NOMO-1 treated with dmso at 0.1 percent for 144 hours (cell line): Measurements from ENCODE around the gene LRRC23.

ENCODE experiments used
- DNase-seq: peaks from one replicate; lab custom pipeline; 2025; ENCODE audit not compliant: unreplicated experiment; lab: John Stamatoyannopoulos, UW

Gene LRRC23

DNA sequence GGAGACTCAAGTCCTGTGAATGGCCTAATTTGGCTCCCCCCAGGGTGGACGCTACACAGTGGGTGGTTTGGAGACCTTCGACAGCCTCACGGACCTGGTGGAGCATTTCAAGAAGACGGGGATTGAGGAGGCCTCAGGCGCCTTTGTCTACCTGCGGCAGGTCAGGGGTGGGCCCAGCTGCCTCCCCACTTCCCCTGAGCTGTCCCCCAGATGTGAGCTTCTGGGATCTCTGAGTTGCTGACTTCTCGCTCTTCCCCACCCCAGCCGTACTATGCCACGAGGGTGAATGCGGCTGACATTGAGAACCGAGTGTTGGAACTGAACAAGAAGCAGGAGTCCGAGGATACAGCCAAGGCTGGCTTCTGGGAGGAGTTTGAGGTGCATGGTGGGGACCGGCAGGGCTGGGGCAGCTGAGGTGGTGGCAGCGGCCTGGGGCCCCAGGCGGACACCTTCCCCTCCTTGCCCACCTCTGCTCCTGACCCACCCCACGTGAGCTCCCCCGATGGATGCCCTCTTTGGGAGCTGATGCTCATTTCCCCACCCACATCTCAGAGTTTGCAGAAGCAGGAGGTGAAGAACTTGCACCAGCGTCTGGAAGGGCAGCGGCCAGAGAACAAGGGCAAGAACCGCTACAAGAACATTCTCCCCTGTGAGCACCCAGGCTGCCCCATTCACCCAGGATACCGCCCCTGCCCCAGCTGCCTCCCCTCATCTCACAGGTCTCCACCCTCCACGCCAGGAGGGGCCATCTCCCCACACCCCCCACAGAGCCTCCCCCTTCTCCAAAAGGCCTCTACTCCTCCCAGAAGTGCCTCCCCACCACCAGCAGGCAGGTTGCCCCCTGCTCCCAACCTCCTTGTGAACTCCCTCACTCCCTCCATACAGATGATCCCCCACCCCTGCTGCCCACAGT is 50.7 kb downstream of the LRRC23 start:
- no peak for DNase-seq

DNA sequence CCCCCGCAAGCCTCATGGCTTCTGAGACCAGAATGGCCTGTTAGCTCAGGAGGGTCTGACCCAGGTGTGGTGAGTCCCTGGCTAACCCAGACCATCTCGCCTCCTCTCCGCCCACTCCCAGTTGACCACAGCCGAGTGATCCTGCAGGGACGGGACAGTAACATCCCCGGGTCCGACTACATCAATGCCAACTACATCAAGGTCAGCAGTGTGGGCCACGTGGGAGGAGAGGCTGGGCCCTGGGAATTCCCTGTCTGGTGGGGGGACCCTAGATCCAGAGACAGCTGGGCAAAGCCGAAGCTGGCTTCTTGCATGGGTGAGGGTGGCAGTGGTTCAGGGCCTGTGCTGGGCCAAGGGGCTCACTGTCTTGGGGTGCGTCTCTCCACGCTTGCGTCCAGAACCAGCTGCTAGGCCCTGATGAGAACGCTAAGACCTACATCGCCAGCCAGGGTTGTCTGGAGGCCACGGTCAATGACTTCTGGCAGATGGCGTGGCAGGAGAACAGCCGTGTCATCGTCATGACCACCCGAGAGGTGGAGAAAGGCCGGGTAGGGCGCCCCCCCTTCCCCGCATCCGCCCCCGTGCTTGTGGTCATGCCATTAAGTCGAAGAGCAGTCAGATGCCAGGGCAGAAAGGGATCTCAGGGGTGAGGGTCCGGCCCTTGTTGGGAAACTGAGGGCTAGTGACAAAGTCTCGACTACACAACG is 51.6 kb downstream of the LRRC23 start:
- DNase-seq: no peak

DNA sequence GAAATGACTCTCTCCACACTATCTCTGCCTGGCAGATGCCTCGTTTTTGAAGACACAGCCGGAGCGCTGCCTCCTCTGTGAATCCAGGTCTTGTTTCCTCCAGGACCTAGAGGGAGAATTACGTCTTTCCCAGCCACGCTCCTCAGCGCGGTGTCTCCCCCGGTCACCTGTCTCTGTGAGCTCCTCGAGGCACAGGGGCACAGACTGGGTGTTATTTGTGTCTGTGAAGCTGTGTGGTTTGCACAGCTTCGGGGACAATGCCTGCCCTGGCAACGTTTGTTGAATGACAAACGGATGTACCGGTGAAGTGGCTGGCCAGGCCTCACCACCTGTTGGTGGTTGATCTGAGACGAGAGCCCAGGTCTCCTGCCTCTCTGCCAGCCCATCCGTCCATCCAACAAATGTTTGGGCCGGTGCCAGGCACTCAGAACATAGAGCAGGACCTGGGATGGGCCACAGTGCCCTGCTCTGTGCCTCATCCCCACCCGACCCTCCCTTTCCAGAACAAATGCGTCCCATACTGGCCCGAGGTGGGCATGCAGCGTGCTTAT is 52.6 kb downstream of the LRRC23 start:
- DNase-seq: no peak

DNA sequence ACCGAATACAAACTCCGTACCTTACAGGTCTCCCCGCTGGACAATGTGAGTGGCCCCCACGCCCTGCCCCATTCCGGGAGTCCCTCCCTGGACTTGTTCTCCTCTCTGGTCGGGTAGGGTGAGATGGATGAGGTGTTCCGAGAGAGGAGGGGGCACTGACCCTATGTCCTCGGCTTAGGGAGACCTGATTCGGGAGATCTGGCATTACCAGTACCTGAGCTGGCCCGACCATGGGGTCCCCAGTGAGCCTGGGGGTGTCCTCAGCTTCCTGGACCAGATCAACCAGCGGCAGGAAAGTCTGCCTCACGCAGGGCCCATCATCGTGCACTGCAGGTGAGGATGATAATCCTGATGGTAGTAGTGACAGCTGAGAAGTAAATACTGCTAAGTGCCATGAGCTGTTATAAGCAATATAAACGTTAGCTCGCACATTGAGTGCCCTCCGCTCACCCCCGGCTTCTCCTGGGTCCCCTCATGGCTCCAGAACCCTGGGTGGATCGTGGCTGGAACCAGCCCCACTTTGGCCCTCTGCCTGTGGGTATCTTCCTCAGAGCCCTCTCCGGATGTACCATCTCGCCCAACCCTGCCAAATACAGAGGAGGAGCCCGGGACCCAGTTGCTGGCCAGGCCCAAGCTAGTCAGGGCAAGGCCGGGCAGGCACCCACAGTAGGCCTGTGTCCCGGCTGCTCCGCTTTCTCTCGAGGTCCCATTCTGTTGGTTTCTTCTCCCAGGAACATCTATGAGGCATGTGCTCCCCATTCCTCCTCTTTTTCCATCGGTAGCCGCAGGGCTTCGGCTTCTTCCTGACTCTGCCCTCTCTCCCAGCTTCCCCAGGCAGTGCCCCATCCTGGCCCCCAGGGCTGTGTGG is 53.4 kb downstream of the LRRC23 start:
- DNase-seq: no peak

DNA sequence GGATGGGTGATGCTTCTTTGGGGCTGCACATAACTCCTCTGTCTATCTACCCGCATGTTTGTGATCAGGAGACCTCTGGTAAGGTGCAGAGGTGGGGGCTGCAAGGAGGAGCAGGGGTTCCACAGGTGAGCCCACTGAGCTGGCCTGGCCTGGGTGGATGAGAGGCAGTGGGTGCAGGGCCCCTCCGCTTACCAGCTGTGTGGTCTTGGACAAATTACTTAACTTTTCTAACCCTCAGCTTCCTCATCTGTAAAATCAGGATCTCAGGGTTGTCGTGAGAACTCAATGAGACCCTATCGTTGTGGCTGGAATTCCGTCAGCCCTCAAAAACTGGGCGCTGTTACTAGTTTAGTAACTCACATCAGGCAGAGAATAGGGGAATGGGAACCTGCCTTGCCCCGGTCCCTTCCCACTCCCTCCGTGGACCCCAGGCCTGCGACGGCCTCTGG is 54.0 kb downstream of the LRRC23 start:
- DNase-seq: no peak

DNA sequence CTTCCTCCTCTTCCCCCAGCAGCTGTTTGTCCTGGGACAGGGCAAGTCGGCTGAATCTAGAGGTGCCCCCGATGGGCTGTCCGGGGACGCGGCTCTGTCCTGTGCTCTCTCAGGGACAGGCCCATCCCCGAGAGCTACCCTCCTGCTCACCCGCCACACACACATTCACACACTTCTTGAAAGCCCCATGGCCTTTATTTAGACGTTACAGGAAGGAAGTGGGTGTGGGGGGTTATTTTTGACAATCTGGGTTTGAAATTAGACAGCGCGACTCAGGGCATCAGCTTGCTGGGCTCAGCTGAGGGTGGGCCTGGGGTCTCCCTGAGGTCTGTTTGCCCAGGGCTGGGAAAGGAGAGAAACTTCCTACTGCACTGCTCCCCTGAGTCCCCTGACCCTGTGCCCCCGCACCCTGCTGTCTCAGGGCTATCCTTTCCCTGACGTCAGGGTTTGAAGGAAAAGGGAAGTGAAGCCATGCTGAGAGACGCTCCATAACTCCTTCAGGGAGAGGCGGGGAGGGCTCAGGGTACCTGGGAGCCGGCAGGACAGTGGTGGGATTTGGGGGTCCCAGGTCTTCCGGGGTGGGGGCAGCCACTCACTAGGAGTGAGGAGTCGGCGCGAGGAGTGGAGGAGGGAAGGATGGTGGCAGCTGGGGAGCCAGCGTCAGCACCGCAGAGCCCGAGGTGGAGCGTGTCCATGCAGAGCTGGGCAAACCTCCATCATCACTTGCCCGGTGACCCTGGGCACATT is 54.6 kb downstream of the LRRC23 start:
- DNase-seq: peak; percentile 86

DNA sequence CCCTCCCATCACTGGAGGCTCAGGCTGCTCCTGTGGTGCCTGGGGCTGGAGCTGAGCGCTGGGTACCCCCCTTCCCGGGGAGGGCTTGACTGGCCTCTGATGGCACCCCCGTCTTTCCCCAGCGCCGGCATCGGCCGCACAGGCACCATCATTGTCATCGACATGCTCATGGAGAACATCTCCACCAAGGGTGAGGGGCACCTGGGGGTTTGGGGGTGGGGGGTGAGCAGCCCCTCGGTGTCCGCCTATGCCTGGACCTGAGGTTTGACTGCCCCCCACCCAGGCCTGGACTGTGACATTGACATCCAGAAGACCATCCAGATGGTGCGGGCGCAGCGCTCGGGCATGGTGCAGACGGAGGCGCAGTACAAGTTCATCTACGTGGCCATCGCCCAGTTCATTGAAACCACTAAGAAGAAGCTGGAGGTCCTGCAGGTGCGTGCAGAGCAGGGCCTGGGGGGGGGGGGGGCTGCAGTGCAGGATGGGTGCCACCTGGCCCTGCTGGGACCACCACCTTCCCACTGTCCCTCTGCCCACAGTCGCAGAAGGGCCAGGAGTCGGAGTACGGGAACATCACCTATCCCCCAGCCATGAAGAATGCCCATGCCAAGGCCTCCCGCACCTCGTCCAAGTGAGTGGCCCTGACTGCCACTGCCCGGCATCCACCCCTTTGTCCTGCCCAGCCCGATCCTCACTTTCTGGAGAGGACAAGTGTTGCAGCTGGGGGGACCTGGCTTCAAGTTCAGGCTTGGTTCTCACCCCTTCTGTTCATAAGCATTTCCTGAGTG is 55.4 kb downstream of the LRRC23 start:
- no peak for DNase-seq

DNA sequence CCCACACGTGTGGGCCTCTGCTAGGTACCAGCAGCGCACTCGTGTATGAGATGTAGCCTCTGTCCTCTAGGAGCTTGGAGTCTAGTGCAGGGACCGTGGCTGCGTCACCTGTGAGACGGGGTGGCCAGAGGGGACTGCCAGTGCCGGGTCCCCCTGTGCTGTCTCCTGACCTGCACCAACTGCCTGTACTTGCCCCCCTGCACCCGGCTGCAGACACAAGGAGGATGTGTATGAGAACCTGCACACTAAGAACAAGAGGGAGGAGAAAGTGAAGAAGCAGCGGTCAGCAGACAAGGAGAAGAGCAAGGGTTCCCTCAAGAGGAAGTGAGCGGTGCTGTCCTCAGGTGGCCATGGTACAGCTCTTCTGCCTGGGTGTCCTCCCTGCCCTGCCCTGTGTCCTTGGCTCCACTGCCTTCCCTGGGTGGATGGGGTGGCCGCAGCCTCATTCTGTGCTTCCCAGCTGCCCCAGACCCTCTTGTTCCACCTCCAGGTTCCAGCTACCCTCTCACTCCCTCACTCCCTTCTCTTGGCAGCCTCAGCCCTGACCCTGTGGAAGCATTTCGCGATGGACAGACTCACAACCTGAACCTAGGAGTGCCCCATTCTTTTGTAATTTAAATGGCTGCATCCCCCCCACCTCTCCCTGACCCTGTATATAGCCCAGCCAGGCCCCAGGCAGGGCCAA is 56.1 kb downstream of the LRRC23 start:
- peak; percentile 52 for DNase-seq

DNA sequence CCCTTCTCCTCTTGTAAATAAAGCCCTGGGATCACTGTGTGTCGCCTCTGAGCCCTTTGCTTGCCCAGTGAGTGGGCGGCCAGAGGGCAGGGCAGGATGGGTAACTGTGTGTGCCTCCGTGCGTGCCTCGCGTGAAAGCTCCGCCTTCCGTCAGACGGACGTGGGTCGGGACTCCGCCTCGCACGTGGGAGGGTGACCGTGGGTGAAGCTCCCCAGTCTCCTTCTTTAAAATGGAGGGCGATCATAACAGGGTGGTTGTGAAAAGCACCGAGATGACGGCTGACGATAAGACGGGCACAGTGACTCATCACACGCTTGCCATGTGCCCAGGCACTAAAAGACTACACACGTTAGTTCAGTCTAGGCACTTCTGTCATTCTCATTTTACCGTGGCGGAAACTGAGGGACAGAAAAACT is 56.7 kb downstream of the LRRC23 start:
- DNase-seq: no peak

DNA sequence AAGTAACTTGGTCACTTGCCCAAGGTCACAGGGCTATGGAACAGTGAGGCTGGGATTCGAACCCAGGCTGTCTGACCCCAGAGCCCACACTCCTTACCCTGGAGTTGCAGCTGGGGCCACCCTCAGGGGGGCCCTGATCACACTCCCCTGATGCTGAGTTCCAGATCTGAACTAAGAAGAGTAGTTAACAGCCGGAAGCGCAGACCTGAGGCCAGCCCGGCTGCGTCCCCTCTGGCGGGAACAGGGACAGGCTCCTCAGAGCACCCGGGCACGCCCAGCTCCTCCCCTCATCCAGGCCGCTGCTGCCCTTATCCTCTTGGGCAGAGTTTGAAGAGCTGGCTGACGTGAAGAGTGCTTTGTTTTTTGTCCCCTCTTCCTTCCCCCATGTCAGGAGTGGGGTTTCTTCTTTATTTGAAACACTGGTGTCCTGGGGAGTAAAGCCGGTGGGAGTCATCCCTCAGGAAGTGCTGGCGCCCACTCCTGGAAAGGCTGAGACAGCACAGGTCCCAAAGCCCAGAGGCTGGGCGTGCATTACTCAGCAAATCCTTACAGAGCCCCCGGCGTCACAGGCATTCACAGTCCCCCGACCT is 57.2 kb downstream of the LRRC23 start:
- DNase-seq: peak; percentile 78

DNA sequence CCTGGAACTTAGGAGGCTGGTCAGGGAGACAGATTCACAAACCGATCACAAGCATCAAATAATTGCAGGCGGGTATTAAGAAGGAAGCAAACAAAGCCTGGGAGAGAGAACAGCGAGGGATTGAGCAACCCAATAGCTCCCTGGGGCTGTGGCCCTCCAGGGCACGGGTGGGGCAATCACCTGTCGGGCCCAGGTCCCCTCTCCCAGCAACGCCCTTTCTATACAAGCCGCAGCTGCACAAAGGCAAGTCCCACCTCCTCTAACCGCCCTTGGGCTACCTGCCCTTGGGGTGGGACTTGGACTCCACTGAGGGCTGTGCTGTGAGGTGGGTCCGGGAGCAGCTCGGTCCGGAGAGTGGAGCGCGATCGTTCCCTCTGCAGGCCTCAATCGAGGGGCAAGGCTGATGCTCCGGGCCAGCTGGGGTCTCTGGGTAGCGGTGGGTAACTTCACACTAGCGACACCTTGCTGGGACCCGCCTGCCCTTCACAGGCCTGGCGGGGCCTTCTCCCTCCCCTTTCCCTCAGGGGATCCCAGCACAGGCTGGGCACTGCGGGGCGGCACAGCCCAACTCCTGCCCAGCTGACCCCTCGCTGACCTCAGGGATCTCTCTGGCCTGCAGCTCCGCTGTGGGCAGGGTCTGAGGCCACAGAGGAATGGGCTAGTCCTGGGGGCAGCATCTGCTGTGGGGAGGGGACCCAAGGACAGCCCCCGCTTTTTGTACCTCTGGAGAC is 57.8 kb downstream of the LRRC23 start:
- DNase-seq: no peak

DNA sequence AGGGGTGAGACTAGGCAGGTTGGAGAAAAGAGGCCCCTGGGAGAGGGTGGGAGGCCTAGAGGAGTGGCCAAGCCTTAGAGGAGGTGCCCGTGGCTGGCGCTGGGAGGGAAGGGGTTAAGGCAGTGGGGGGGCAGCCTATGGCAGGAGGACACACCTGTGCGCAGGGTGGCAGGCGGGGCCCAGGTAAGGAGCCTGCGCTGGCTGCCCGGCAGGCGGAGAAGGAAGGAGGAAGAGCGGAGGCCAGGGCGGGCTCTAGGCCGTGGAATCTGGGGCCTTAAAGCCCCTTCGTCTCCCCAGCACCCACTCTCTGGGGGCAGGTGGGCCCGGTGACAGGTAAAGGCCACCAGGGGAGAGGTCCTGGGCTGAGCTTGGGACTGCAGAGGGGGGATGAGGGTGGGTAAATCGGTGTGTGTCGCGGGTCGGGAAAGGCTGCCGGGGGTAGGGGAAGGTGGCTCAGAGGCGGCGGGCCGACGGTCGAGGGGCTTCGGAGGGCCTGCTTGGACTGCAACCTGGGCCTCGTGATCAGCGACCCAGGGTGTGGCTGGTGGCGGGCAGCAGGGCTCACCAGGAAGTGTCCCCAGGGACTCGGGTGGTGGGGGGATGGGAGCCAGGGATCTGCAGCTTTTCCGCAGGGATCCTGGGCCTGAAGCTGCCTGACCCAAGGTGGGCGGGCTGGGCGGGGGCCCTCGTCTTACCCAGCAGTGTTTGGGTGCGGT is 58.6 kb downstream of the LRRC23 start:
- DNase-seq: no peak
